SU-DHL-6 (cell line): ENCODE results near the gene LRP1B.

ENCODE experiments used
- EZH2phosphoT487 ChIP-seq: fragments of 200-600 bp; sonication (generic), shearing (Covaris generic); conservative IDR thresholded peaks from 2 replicates; pipeline ENCODE4 v1.6.1; 2018; ENCODE audit warnings: mild to moderate bottlenecking, antibody characterized with exemption, low read length, moderate library complexity, mixed read lengths
- TF ChIP-seq, protein P1 (sequence below): fragments of 200-600 bp; sonication (generic); IDR thresholded peaks from one replicate; pipeline ENCODE4 v1.5.1; 2017; ENCODE audit warnings: antibody characterized with exemption, mild to moderate bottlenecking, low read length, moderate library complexity; ENCODE audit not compliant: insufficient read depth, poor library complexity, severe bottlenecking

DNA sequence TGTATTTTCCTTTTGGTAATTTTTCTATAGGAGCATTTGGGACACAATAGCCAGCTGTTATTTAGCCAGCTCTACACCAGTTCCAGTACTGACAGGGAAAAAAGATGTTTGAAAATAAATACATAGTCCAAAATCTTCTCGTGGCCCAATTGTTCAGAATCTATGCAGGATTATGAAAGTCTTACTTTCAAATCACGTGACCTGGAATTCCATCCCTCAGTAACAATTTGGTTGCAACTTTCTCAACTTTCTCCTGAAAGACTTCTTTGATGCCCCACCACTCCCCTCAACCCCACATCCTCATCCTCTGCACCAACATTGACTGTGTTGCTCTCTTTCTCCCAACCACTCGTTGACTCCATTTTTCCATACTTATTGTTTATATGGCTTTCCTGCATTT is 539.0 kb downstream of the LRP1B start:
- TF ChIP-seq, protein P1, sequence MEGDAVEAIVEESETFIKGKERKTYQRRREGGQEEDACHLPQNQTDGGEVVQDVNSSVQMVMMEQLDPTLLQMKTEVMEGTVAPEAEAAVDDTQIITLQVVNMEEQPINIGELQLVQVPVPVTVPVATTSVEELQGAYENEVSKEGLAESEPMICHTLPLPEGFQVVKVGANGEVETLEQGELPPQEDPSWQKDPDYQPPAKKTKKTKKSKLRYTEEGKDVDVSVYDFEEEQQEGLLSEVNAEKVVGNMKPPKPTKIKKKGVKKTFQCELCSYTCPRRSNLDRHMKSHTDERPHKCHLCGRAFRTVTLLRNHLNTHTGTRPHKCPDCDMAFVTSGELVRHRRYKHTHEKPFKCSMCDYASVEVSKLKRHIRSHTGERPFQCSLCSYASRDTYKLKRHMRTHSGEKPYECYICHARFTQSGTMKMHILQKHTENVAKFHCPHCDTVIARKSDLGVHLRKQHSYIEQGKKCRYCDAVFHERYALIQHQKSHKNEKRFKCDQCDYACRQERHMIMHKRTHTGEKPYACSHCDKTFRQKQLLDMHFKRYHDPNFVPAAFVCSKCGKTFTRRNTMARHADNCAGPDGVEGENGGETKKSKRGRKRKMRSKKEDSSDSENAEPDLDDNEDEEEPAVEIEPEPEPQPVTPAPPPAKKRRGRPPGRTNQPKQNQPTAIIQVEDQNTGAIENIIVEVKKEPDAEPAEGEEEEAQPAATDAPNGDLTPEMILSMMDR, result no peak
- no peak for TF ChIP-seq EZH2phosphoT487
